Measurements from ENCODE around the gene AKNA.

The AKNA gene

GRCh38 chr9:114433720-114434255, 46.0 kb upstream of the AKNA start:
- Histone ChIP-seq H3K9ac (ENCODE audit: low read depth, low read length, poor library complexity) (no peak overlapping the region), H2AFZ (ENCODE audit: low read length) (no peak overlapping the region), H2BK12ac (ENCODE audit: low read length) (no peak overlapping the region), H4K8ac (ENCODE audit: low read depth, low read length) (no peak overlapping the region), H2BK120ac (ENCODE audit: low read depth, low read length) (no peak overlapping the region), H3K9me3 (replicated peaks in 1 of 2; ENCODE audit: control insufficient read depth in 2 of 2, insufficient read depth in 1 of 2, low read depth in 1 of 2, low read length in 2 of 2) (no peaks in the 10 kb centered on the region), H3K4ac (ENCODE audit: low read length) (no peak overlapping the region), H3K27me3 (ENCODE audit: control insufficient read depth in 3 of 3, insufficient read depth in 3 of 3, low read depth in 1 of 3, low read length in 3 of 3) (no peaks in the 10 kb centered on the region), H3K4me3 (ENCODE audit: low read length in 2 of 2) (no peak overlapping the region), H3K79me1 (ENCODE audit: low read depth, low read length) (no peaks in the 10 kb centered on the region), H3K18ac (ENCODE audit: low read length) (no peak overlapping the region), H3K36me3 (replicated peaks in 1 of 2; ENCODE audit: control insufficient read depth in 2 of 2, insufficient read depth in 2 of 2, low read length in 2 of 2) (no peaks in the 10 kb centered on the region), H3K4me2 (ENCODE audit: insufficient read depth, low read length, poor library complexity, severe bottlenecking) (no peak overlapping the region), H3K23ac (ENCODE audit: low read depth, low read length, poor library complexity) (no peak overlapping the region), H2BK5ac (ENCODE audit: low read length) (no peak overlapping the region), H2BK15ac (ENCODE audit: low read length) (no peak overlapping the region), H3K27ac (replicated peaks; ENCODE audit: low read length) (no peak overlapping the region), H3K14ac (ENCODE audit: low read length) (no peak overlapping the region), H4K91ac (ENCODE audit: low read depth, low read length, poor library complexity) (no peak overlapping the region), H3K4me1 (ENCODE audit: control insufficient read depth in 2 of 2, insufficient read depth in 1 of 2, low read depth in 1 of 2, low read length in 2 of 2) (peaks cover 0 to 1% of the 10 kb centered on the region in 2 donors), H2AK5ac (ENCODE audit: low read depth, low read length) (no peak overlapping the region)
- WGBS, 2 donors (ENCODE audit: extremely low coverage in 2 of 2, insufficient read length in 2 of 2, insufficient replicate concordance in 1 of 2) = no CpG with 5 or more reads among the region's 6 CpGs
- no peak for DNase-seq (ENCODE audit: low spot score)

DNA sequence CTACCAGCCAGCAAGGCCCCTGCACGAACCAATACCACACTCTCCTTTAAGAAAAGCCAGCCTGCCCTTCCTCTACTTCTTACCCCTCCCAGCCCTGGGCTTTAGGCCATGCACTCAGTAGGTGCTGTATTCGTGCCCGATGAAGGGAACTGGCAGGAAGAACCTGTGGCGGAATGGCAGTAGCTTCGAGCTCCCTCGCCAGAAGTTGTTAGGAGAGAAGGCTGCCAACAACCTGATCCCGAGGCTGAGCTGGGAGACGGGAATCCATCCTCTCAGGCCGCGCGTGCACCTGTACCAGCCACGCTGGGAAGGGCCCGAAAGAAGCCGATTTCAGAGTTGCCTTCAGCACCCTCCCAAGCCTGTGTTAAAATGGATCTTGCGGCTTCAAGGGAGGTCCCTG, 45.3 kb upstream of the AKNA start:
- Histone ChIP-seq H3K18ac (ENCODE audit: low read length) (no peak overlapping the region), H2BK15ac (ENCODE audit: low read length) (no peak overlapping the region), H3K23ac (ENCODE audit: low read depth, low read length, poor library complexity) (no peak overlapping the region), H3K4ac (ENCODE audit: low read length) (no peak overlapping the region), H3K4me2 (ENCODE audit: insufficient read depth, low read length, poor library complexity, severe bottlenecking) (no peak overlapping the region), H3K4me3 (ENCODE audit: low read length in 2 of 2) (no peak overlapping the region), H3K9ac (ENCODE audit: low read depth, low read length, poor library complexity) (no peak overlapping the region), H2AFZ (ENCODE audit: low read length) (no peak overlapping the region), H2BK120ac (ENCODE audit: low read depth, low read length) (no peak overlapping the region), H3K79me1 (ENCODE audit: low read depth, low read length) (no peaks in the 10 kb centered on the region), H3K27me3 (ENCODE audit: control insufficient read depth in 3 of 3, insufficient read depth in 3 of 3, low read depth in 1 of 3, low read length in 3 of 3) (no peaks in the 10 kb centered on the region), H3K36me3 (replicated peaks in 1 of 2; ENCODE audit: control insufficient read depth in 2 of 2, insufficient read depth in 2 of 2, low read length in 2 of 2) (no peaks in the 10 kb centered on the region), H4K91ac (ENCODE audit: low read depth, low read length, poor library complexity) (no peak overlapping the region), H2BK12ac (ENCODE audit: low read length) (no peak overlapping the region), H3K4me1 (ENCODE audit: control insufficient read depth in 2 of 2, insufficient read depth in 1 of 2, low read depth in 1 of 2, low read length in 2 of 2) (peaks cover 0 to 1% of the 10 kb centered on the region in 2 donors), H4K8ac (ENCODE audit: low read depth, low read length) (peak overlapping the region; percentile 83), H2AK5ac (ENCODE audit: low read depth, low read length) (no peak overlapping the region), H3K9me3 (replicated peaks in 1 of 2; ENCODE audit: control insufficient read depth in 2 of 2, insufficient read depth in 1 of 2, low read depth in 1 of 2, low read length in 2 of 2) (no peaks in the 10 kb centered on the region), H3K14ac (ENCODE audit: low read length) (no peak overlapping the region), H2BK5ac (ENCODE audit: low read length) (no peak overlapping the region), H3K27ac (replicated peaks; ENCODE audit: low read length) (no peak overlapping the region)
- WGBS, 2 donors (ENCODE audit: extremely low coverage in 2 of 2, insufficient read length in 2 of 2, insufficient replicate concordance in 1 of 2) = no CpG with 5 or more reads among the region's 15 CpGs
- DNase-seq (ENCODE audit: low spot score) = no peak

DNA sequence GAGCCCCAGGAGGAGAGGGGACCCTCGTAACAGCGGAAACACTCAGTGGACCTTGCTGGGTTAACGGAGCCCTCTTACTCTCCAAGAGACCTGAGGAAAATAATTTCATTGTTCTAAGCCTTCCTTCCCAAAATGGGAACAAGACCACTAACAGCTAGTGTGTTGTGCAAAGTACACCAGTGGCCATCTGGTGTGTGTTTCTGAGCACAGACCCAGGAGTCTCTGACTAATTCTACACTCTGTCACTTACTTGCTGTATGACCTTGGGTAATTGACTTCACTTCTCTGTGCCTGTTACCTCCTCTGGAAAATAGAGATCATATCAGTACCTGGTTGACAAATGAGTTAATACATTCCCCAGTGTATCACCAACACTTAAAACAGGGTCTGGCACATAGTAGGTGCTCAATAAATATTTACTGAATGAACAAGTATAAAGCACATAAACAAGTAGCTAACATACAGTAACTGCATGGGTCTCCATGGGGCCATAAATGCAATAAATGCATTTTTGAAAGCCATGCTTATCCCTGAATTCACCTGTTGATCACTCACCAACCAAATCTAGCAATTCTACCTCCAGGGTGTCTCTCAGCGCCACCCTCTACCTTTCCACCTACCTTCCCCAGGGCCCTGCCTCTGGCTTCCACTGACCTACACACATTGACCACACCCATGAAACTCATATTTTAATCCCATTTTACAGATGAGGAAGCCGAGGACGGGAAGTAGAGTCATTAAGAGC, 44.7 kb upstream of the AKNA start:
- WGBS, 2 donors (ENCODE audit: extremely low coverage in 2 of 2, insufficient read length in 2 of 2, insufficient replicate concordance in 1 of 2) = no CpG with 5 or more reads among the region's 6 CpGs

DNA sequence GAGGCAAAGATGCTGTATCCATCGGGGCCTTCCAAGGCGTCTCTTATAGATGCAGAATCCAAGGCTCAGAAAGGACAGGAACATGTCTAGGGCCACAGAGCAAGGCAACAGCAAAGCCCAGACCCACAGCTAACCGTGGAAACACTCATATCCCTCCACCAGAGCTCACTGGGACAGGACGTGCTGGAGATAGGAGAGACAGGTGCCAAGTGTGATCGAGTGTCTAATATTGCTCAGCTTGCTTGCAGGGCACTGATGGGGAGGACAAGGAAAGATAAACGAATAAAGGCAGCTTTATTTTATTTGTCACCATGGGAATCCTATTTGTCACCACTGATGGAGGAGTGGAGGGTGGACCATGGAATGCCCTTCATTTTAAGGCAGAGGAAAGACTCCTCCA, 44.0 kb upstream of the AKNA start:
- Histone ChIP-seq H3K27ac (replicated peaks; ENCODE audit: low read length) (no peak overlapping the region), H2BK12ac (ENCODE audit: low read length) (no peak overlapping the region), H4K8ac (ENCODE audit: low read depth, low read length) (no peak overlapping the region), H3K79me1 (ENCODE audit: low read depth, low read length) (no peaks in the 10 kb centered on the region), H3K4me3 (ENCODE audit: low read length in 2 of 2) (no peak overlapping the region), H3K4me1 (ENCODE audit: control insufficient read depth in 2 of 2, insufficient read depth in 1 of 2, low read depth in 1 of 2, low read length in 2 of 2) (peaks cover 0 to 1% of the 10 kb centered on the region in 2 donors), H2AK5ac (ENCODE audit: low read depth, low read length) (no peak overlapping the region), H3K27me3 (ENCODE audit: control insufficient read depth in 3 of 3, insufficient read depth in 3 of 3, low read depth in 1 of 3, low read length in 3 of 3) (no peaks in the 10 kb centered on the region), H2BK5ac (ENCODE audit: low read length) (no peak overlapping the region), H2BK15ac (ENCODE audit: low read length) (no peak overlapping the region), H3K23ac (ENCODE audit: low read depth, low read length, poor library complexity) (no peak overlapping the region), H3K9me3 (replicated peaks in 1 of 2; ENCODE audit: control insufficient read depth in 2 of 2, insufficient read depth in 1 of 2, low read depth in 1 of 2, low read length in 2 of 2) (no peaks in the 10 kb centered on the region), H3K14ac (ENCODE audit: low read length) (no peak overlapping the region), H3K36me3 (replicated peaks in 1 of 2; ENCODE audit: control insufficient read depth in 2 of 2, insufficient read depth in 2 of 2, low read length in 2 of 2) (no peaks in the 10 kb centered on the region), H2AFZ (ENCODE audit: low read length) (no peak overlapping the region), H2BK120ac (ENCODE audit: low read depth, low read length) (no peak overlapping the region), H3K18ac (ENCODE audit: low read length) (no peak overlapping the region), H3K4ac (ENCODE audit: low read length) (no peak overlapping the region), H3K9ac (ENCODE audit: low read depth, low read length, poor library complexity) (no peak overlapping the region), H4K91ac (ENCODE audit: low read depth, low read length, poor library complexity) (no peak overlapping the region), H3K4me2 (ENCODE audit: insufficient read depth, low read length, poor library complexity, severe bottlenecking) (no peak overlapping the region)
- no peak for DNase-seq (ENCODE audit: low spot score)
- WGBS, 2 donors (ENCODE audit: extremely low coverage in 2 of 2, insufficient read length in 2 of 2, insufficient replicate concordance in 1 of 2) = no CpG with 5 or more reads among the region's 6 CpGs

More for the DNA sequence above, 44.7 kb upstream of the AKNA start:
- Histone ChIP-seq H4K91ac (ENCODE audit: low read depth, low read length, poor library complexity) (no peak overlapping the region), H2BK12ac (ENCODE audit: low read length) (no peak overlapping the region), H3K79me1 (ENCODE audit: low read depth, low read length) (no peaks in the 10 kb centered on the region), H3K4me1 (ENCODE audit: control insufficient read depth in 2 of 2, insufficient read depth in 1 of 2, low read depth in 1 of 2, low read length in 2 of 2) (peaks cover 0 to 1% of the 10 kb centered on the region in 2 donors), H2BK5ac (ENCODE audit: low read length) (no peak overlapping the region), H3K14ac (ENCODE audit: low read length) (no peak overlapping the region), H2BK120ac (ENCODE audit: low read depth, low read length) (no peak overlapping the region), H3K27ac (replicated peaks; ENCODE audit: low read length) (no peak overlapping the region), H3K4ac (ENCODE audit: low read length) (no peak overlapping the region), H2AFZ (ENCODE audit: low read length) (no peak overlapping the region), H3K9me3 (replicated peaks in 1 of 2; ENCODE audit: control insufficient read depth in 2 of 2, insufficient read depth in 1 of 2, low read depth in 1 of 2, low read length in 2 of 2) (no peaks in the 10 kb centered on the region), H3K4me3 (ENCODE audit: low read length in 2 of 2) (no peak overlapping the region), H2BK15ac (ENCODE audit: low read length) (no peak overlapping the region), H3K27me3 (ENCODE audit: control insufficient read depth in 3 of 3, insufficient read depth in 3 of 3, low read depth in 1 of 3, low read length in 3 of 3) (no peaks in the 10 kb centered on the region), H3K23ac (ENCODE audit: low read depth, low read length, poor library complexity) (no peak overlapping the region), H3K9ac (ENCODE audit: low read depth, low read length, poor library complexity) (no peak overlapping the region), H4K8ac (ENCODE audit: low read depth, low read length) (no peak overlapping the region), H2AK5ac (ENCODE audit: low read depth, low read length) (no peak overlapping the region), H3K18ac (ENCODE audit: low read length) (no peak overlapping the region), H3K4me2 (ENCODE audit: insufficient read depth, low read length, poor library complexity, severe bottlenecking) (no peak overlapping the region), H3K36me3 (replicated peaks in 1 of 2; ENCODE audit: control insufficient read depth in 2 of 2, insufficient read depth in 2 of 2, low read length in 2 of 2) (no peaks in the 10 kb centered on the region)
- no peak for DNase-seq (ENCODE audit: low spot score)

Measured in neuronal stem cell (in vitro differentiated cells).